Upper lobe of right lung (tissue), 1 donor: ENCODE results near the gene MEGF11. TPM values are rescaled to one million over a fixed set of nuclear protein-coding genes. Genes with fewer than 3 reads are reported as not detected.

ENCODE experiments used
- ATAC-seq: fragments of 200-7000 bp; cut with Tn5 transposase; one replicate; pipeline ENCODE4 v1.9.1; 2020; ENCODE audit warnings: mild to moderate bottlenecking, moderate library complexity
- DNase-seq: peaks from one replicate; pipeline ENCODE4 v3.0.0-alpha.2; 2020
- H3K27ac ChIP-seq: fragments of 200-600 bp; one replicate; pipeline ENCODE4 v1.8.0; 2022
- H3K27me3 ChIP-seq: fragments of 200-600 bp; one replicate; pipeline ENCODE4 v1.8.0; 2022; ENCODE audit warnings: mild to moderate bottlenecking
- H3K36me3 ChIP-seq: fragments of 200-600 bp; one replicate; pipeline ENCODE4 v1.8.0; 2022
- H3K4me1 ChIP-seq: fragments of 200-600 bp; one replicate; pipeline ENCODE4 v1.8.0; 2022
- H3K4me3 ChIP-seq: fragments of 200-600 bp; one replicate; pipeline ENCODE4 v1.8.0; 2022; ENCODE audit warnings: mild to moderate bottlenecking
- H3K9me3 ChIP-seq: fragments of 200-600 bp; one replicate; pipeline ENCODE4 v1.8.0; 2022
- intact Hi-C: fragments of 100-400 bp; cut with DNase I; formaldehyde crosslinking; loops from one replicate; pipeline ENCODE4 v1.11.0; 2022
- total RNA-seq: library from RNA; stranded (reverse); fragmentation: NEBNext Ultra II Directional; extraction: Animal tissue kit (Norgen Biotek cat#: 25700); gene quantifications from one replicate; pipeline ENCODE4 v1.2.1, GENCODE V29; 2021
- TF ChIP-seq, protein P1 (sequence below): fragments of 200-600 bp; IDR thresholded peaks from one replicate; pipeline ENCODE4 v1.8.0; 2022; ENCODE audit warnings: antibody characterized with exemption
- donor health status: DM: no; HTN: yes; CAD: no; lungs with severe emphysema.

The MEGF11 gene
- total RNA-seq, 1 donor from 2014 or later = 3.0 TPM

DNA sequence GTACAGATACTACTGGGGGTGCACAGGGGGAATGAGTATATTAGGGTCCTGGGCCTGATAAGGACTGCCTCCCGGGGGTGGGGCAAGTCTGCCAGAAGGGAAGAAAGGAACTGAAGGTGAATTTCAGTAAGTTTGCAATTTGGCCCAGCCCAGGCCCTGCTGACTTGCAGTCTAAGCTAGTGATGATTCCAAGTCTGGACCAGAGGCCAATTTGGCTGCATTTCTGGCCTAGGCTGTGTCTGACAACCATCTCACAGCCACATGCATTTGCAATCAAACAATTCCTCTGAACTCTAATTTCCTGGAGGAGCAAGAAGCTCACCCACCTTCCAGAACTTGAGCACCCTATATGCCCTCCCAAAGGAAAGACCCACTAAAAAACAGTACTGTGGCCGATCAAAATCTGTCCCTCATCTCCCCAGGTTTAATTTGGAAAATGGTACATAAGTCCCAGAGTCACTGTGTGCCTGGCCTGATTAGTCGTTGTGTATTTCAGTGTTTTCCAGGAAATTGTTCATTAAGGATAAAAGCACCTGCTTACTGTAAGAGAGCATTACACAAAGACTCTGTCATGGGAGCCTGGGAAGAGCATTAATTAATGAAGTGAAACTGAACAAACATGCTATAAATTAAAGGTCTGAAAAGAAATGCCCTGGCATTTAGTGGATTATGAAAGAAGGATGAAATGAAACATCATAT lies 114.5 kb downstream of the MEGF11 start:
- no peak for ATAC-seq
- Histone ChIP-seq H3K36me3 (no peaks in the 10 kb centered on the region), H3K9me3 (no peaks in the 10 kb centered on the region), H3K4me1 (no peaks in the 10 kb centered on the region), H3K27me3 (no peaks in the 10 kb centered on the region), H3K4me3 (no peak overlapping the region), H3K27ac (no peak overlapping the region)
- intact Hi-C loops = no loop called here
- DNase-seq = no peak
- TF ChIP-seq, protein P1, sequence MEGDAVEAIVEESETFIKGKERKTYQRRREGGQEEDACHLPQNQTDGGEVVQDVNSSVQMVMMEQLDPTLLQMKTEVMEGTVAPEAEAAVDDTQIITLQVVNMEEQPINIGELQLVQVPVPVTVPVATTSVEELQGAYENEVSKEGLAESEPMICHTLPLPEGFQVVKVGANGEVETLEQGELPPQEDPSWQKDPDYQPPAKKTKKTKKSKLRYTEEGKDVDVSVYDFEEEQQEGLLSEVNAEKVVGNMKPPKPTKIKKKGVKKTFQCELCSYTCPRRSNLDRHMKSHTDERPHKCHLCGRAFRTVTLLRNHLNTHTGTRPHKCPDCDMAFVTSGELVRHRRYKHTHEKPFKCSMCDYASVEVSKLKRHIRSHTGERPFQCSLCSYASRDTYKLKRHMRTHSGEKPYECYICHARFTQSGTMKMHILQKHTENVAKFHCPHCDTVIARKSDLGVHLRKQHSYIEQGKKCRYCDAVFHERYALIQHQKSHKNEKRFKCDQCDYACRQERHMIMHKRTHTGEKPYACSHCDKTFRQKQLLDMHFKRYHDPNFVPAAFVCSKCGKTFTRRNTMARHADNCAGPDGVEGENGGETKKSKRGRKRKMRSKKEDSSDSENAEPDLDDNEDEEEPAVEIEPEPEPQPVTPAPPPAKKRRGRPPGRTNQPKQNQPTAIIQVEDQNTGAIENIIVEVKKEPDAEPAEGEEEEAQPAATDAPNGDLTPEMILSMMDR = no peak

DNA sequence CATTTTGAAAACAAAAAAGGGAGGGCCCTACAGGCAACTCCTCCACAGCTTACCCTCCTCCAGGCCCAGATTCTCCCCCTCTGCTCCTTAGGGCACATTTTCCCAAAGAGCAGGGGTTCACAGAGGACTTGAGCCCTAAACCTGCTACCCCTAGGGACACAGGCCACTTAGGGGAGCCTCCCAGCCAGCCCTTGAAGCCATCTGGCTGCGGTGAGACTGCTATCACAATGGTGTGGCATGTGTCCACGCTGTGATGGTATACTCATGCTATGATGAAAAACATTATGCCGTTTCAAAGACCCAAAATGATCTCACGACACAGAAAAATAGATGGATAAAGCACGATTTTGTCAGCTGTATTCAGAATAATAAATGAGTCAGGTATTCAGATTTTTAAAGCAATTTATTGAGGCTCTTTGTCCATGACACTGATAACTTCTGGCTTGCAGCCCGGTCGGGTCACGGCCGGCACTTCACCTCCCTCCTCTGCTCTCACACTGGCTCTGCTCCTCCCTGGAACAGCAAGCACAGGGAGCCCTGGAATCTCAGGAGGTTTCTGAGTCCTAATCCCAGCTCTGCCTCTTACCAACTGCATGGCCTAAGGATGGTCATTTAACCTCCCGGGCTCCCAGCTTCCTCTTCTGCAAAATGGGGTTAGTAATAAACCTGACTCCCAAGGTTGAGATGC lies 115.3 kb downstream of the MEGF11 start:
- TF ChIP-seq, protein P1 = no peak
- Histone ChIP-seq H3K36me3 (no peaks in the 10 kb centered on the region), H3K4me3 (no peak overlapping the region), H3K4me1 (no peaks in the 10 kb centered on the region), H3K9me3 (no peaks in the 10 kb centered on the region), H3K27ac (no peak overlapping the region), H3K27me3 (no peaks in the 10 kb centered on the region)
- ATAC-seq (no peak), DNase-seq (no peak)
- intact Hi-C loops = no loop called here

DNA sequence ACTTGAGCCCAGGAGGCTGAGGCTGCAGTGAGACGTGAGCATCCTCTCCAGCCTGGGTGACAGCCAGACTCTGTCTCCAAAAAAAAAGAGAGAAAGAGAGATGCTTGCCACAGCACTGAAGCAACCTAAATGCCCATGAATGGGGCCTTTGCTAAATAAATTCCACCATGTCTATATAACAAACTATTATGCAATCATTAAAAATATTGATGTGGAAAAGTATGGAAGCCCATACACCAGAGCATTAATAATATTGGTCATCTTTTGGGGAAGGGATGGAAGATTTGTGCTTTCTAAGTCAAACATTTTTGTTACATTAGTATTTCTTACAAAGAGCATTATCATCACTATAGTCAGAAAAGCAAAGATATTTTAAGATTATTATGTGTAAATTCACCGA lies 116.6 kb downstream of the MEGF11 start:
- Histone ChIP-seq H3K36me3 (no peaks in the 10 kb centered on the region), H3K4me3 (no peak overlapping the region), H3K4me1 (no peaks in the 10 kb centered on the region), H3K27ac (no peak overlapping the region), H3K9me3 (no peaks in the 10 kb centered on the region), H3K27me3 (no peaks in the 10 kb centered on the region)
- ATAC-seq (no peak), DNase-seq (no peak)
- intact Hi-C loops = no loop called here
- TF ChIP-seq, protein P1 = no peak

DNA sequence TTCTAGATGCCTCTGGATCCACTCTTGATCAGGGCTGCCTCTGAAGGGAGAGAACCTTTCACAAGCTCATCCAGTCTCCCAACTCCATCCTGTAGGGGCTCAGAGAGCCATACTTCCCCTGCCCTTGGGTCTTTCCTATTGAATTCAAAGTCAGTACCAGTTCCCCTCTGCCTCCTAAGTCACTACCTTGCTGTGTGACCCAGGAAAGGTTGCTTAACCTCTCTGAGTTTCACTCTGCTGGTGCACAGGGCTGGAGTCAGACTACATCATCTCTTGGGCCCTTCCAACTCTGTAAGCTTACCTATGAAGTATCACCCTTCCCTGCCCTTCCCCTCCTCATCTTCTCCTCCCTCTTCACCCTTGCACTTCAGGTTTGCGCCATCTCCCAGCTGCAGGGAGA lies 117.9 kb downstream of the MEGF11 start:
- TF ChIP-seq, protein P1 = no peak
- intact Hi-C loops = no loop called here
- H3K36me3 ChIP-seq = no peaks in the 10 kb centered on the region
- ATAC-seq (no peak), DNase-seq (no peak)
- H3K27ac ChIP-seq = no peak overlapping the region
- no peaks in the 10 kb centered on the region for H3K9me3 ChIP-seq
- no peak overlapping the region for H3K4me3 ChIP-seq
- H3K4me1 ChIP-seq = peaks cover 3% of the 10 kb centered on the region
- H3K27me3 ChIP-seq = no peaks in the 10 kb centered on the region

DNA sequence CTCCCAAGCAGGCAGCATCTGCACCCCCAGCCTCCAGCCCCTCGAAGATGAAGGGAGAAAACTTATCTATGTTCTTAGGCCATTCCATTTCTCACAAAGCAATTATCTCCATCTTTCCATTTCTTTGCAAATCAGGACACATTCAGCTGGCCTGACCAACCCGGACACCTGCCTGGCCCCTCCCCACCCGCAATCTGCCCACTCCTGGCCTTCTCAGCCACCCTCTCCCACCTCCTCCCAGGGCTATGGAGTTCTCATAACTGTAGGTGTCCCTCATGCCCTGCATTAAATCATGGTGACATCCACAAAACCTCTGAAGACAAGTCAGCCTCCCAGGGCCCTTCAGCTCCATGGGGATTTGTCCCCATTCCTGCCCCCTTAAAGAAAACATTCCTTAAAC lies 119.3 kb downstream of the MEGF11 start:
- TF ChIP-seq, protein P1 = no peak

More for the DNA sequence above, 119.3 kb downstream of the MEGF11 start:
- H3K9me3 ChIP-seq = no peaks in the 10 kb centered on the region
- H3K27me3 ChIP-seq = no peaks in the 10 kb centered on the region
- H3K4me3 ChIP-seq = no peak overlapping the region
- peaks cover 3% of the 10 kb centered on the region for H3K4me1 ChIP-seq
- no peaks in the 10 kb centered on the region for H3K36me3 ChIP-seq
- H3K27ac ChIP-seq = no peak overlapping the region
- DNase-seq (no peak), ATAC-seq (no peak)
- intact Hi-C loops = no loop called here
